SJCRH30 (cell line): ENCODE results near the gene KIAA0825. TPM values are rescaled to one million over a fixed set of nuclear protein-coding genes. Genes with fewer than 3 reads are reported as not detected.

Source experiments
- DNase-seq, 2 experiments: peaks; one replicate each; pipeline ENCODE4 v3.0.0-alpha.2; 2015 to 2020
- H3K27ac ChIP-seq: fragments of 250-450 bp; sonication (Bioruptor Pico); 2 replicates; pipeline ENCODE4 v1.5.1; 2020; ENCODE audit warnings: mild to moderate bottlenecking, moderate library complexity
- H3K27me3 ChIP-seq: fragments of 250-450 bp; sonication (Bioruptor Pico); 2 replicates; pipeline ENCODE4 v1.5.1; 2020; ENCODE audit warnings: mild to moderate bottlenecking, moderate library complexity
- H3K36me3 ChIP-seq: fragments of 250-450 bp; sonication (Bioruptor Pico); 2 replicates; pipeline ENCODE4 v1.5.1; 2020; ENCODE audit warnings: mild to moderate bottlenecking, moderate library complexity
- H3K4me1 ChIP-seq: fragments of 250-450 bp; sonication (Bioruptor Pico); 2 replicates; pipeline ENCODE4 v1.5.1; 2020; ENCODE audit warnings: mild to moderate bottlenecking, moderate library complexity
- H3K4me3 ChIP-seq: fragments of 250-450 bp; sonication (Bioruptor Pico); 2 replicates; pipeline ENCODE4 v1.5.1; 2020; ENCODE audit warnings: mild to moderate bottlenecking, moderate library complexity
- H3K9me3 ChIP-seq: fragments of 250-450 bp; sonication (Bioruptor Pico); replicated peaks from 2 replicates; pipeline ENCODE4 v1.5.1; 2020; ENCODE audit warnings: mild to moderate bottlenecking, moderate library complexity
- total RNA-seq: library from RNA; depleted of rRNA; stranded (reverse); fragments of >200 nt; shearing (Covaris generic); gene quantifications from 2 replicates; pipeline ENCODE4 v1.2.3, GENCODE V29; 2014

The KIAA0825 gene
- total RNA-seq, 1 experiment from 2014 or later: 3.1 TPM

GRCh38 chr5:94457788-94458187, 160.6 kb downstream of the KIAA0825 start:
- Histone ChIP-seq H3K36me3 (no peaks in the 10 kb centered on the region), H3K4me3 (no peak overlapping the region), H3K4me1 (peaks cover 37% of the 10 kb centered on the region), H3K27ac (no peak overlapping the region), H3K9me3 (no peaks in the 10 kb centered on the region), H3K27me3 (no peaks in the 10 kb centered on the region)
- no peak for DNase-seq

GRCh38 chr5:94445726-94446125, 172.7 kb downstream of the KIAA0825 start:
- Histone ChIP-seq H3K4me1 (no peaks in the 10 kb centered on the region), H3K9me3 (no peaks in the 10 kb centered on the region)

GRCh38 chr5:94442991-94443390, 175.4 kb downstream of the KIAA0825 start:
- Histone ChIP-seq H3K27me3 (no peaks in the 10 kb centered on the region), H3K27ac (no peak overlapping the region), H3K9me3 (no peaks in the 10 kb centered on the region), H3K4me3 (no peak overlapping the region), H3K36me3 (no peaks in the 10 kb centered on the region), H3K4me1 (no peaks in the 10 kb centered on the region)
- DNase-seq: no peak

More at GRCh38 chr5:94445726-94446125, 172.7 kb downstream of the KIAA0825 start:
- H3K36me3 ChIP-seq: no peaks in the 10 kb centered on the region
- H3K4me3 ChIP-seq: no peak overlapping the region
- no peaks in the 10 kb centered on the region for H3K27me3 ChIP-seq
- no peak for DNase-seq
- H3K27ac ChIP-seq: no peak overlapping the region

GRCh38 chr5:94442076-94442475, 176.3 kb downstream of the KIAA0825 start:
- DNase-seq: no peak
- Histone ChIP-seq H3K27ac (no peak overlapping the region), H3K4me1 (no peaks in the 10 kb centered on the region)

GRCh38 chr5:94440015-94440414, 178.4 kb downstream of the KIAA0825 start:
- H3K9me3 ChIP-seq: no peaks in the 10 kb centered on the region

More at GRCh38 chr5:94442076-94442475, 176.3 kb downstream of the KIAA0825 start:
- no peaks in the 10 kb centered on the region for H3K9me3 ChIP-seq
- no peak overlapping the region for H3K4me3 ChIP-seq
- H3K36me3 ChIP-seq: no peaks in the 10 kb centered on the region
- no peaks in the 10 kb centered on the region for H3K27me3 ChIP-seq

GRCh38 chr5:94433397-94434163, 184.8 kb downstream of the KIAA0825 start:
- H3K4me1 ChIP-seq: no peaks in the 10 kb centered on the region; the same call in 1 of the 2 replicates
- H3K4me3 ChIP-seq: no peak overlapping the region
- no peaks in the 10 kb centered on the region for H3K27me3 ChIP-seq
- H3K36me3 ChIP-seq: no peaks in the 10 kb centered on the region
- DNase-seq: no peak
- H3K27ac ChIP-seq: no peak overlapping the region
- peaks cover 2% of the 10 kb centered on the region; the same call in 1 of the 2 replicates for H3K9me3 ChIP-seq

More at GRCh38 chr5:94440015-94440414, 178.4 kb downstream of the KIAA0825 start:
- Histone ChIP-seq H3K27me3 (no peaks in the 10 kb centered on the region), H3K4me3 (no peak overlapping the region), H3K4me1 (no peaks in the 10 kb centered on the region), H3K36me3 (no peaks in the 10 kb centered on the region), H3K27ac (no peak overlapping the region)
- DNase-seq: no peak

GRCh38 chr5:94432499-94432898, 185.9 kb downstream of the KIAA0825 start:
- DNase-seq: peak; percentile 7 to 42
- H3K4me3 ChIP-seq: no peak overlapping the region

GRCh38 chr5:94431696-94432095, 186.7 kb downstream of the KIAA0825 start:
- no peak overlapping the region for H3K27ac ChIP-seq
- no peak for DNase-seq
- H3K4me3 ChIP-seq: no peak overlapping the region
- H3K4me1 ChIP-seq: no peaks in the 10 kb centered on the region; the same call in 1 of the 2 replicates
- H3K27me3 ChIP-seq: no peaks in the 10 kb centered on the region
- H3K9me3 ChIP-seq: peaks cover 2% of the 10 kb centered on the region; the same call in 1 of the 2 replicates
- H3K36me3 ChIP-seq: no peaks in the 10 kb centered on the region

More at GRCh38 chr5:94432499-94432898, 185.9 kb downstream of the KIAA0825 start:
- Histone ChIP-seq H3K36me3 (no peaks in the 10 kb centered on the region), H3K27me3 (no peaks in the 10 kb centered on the region), H3K27ac (no peak overlapping the region), H3K9me3 (peaks cover 2% of the 10 kb centered on the region; the same call in 1 of the 2 replicates), H3K4me1 (no peaks in the 10 kb centered on the region; the same call in 1 of the 2 replicates)

GRCh38 chr5:94429566-94429965, 188.8 kb downstream of the KIAA0825 start:
- Histone ChIP-seq H3K4me1 (no peaks in the 10 kb centered on the region; the same call in 1 of the 2 replicates), H3K27me3 (no peaks in the 10 kb centered on the region), H3K36me3 (no peaks in the 10 kb centered on the region), H3K4me3 (no peak overlapping the region), H3K27ac (no peak overlapping the region), H3K9me3 (peaks cover under 1% of the 10 kb centered on the region; the same call in 1 of the 2 replicates)
- DNase-seq: no peak

- Histone ChIP-seq H3K36me3 (no peaks in the 10 kb centered on the region), H3K4me1 (no peaks in the 10 kb centered on the region), H3K27ac (no peak overlapping the region), H3K27me3 (no peaks in the 10 kb centered on the region), H3K9me3 (no peaks in the 10 kb centered on the region; the same call in 1 of the 2 replicates), H3K4me3 (no peak overlapping the region)
- DNase-seq: no peak
These were observed 193.0 kb downstream of the KIAA0825 start for GRCh38 chr5:94425396-94425795.

- H3K4me1 ChIP-seq: no peaks in the 10 kb centered on the region
- H3K27me3 ChIP-seq: no peaks in the 10 kb centered on the region
- no peak overlapping the region for H3K27ac ChIP-seq
- H3K36me3 ChIP-seq: no peaks in the 10 kb centered on the region
- no peak overlapping the region for H3K4me3 ChIP-seq
- no peak for DNase-seq
- H3K9me3 ChIP-seq: no peaks in the 10 kb centered on the region
These were observed 195.0 kb downstream of the KIAA0825 start for GRCh38 chr5:94423411-94423810.

- Histone ChIP-seq H3K36me3 (no peaks in the 10 kb centered on the region), H3K4me3 (no peak overlapping the region), H3K9me3 (no peaks in the 10 kb centered on the region), H3K27me3 (no peaks in the 10 kb centered on the region), H3K4me1 (no peaks in the 10 kb centered on the region), H3K27ac (no peak overlapping the region)
- peak in 1 of 2 experiments; percentile 23 for DNase-seq
These were observed 195.6 kb downstream of the KIAA0825 start for GRCh38 chr5:94422812-94423211.

- Histone ChIP-seq H3K27ac (no peak overlapping the region), H3K4me3 (no peak overlapping the region), H3K4me1 (no peaks in the 10 kb centered on the region), H3K9me3 (no peaks in the 10 kb centered on the region), H3K27me3 (no peaks in the 10 kb centered on the region), H3K36me3 (no peaks in the 10 kb centered on the region)
- DNase-seq: no peak
These were observed 197.5 kb downstream of the KIAA0825 start for GRCh38 chr5:94420885-94421284.

- no peaks in the 10 kb centered on the region for H3K9me3 ChIP-seq
- H3K4me1 ChIP-seq: no peaks in the 10 kb centered on the region
- H3K27ac ChIP-seq: no peak overlapping the region
- H3K36me3 ChIP-seq: no peaks in the 10 kb centered on the region
- H3K27me3 ChIP-seq: no peaks in the 10 kb centered on the region
- no peak for DNase-seq
- H3K4me3 ChIP-seq: no peak overlapping the region
These were observed 202.6 kb downstream of the KIAA0825 start for GRCh38 chr5:94415798-94416197.

- Histone ChIP-seq H3K27ac (no peak overlapping the region), H3K9me3 (no peaks in the 10 kb centered on the region; the same call in 1 of the 2 replicates), H3K27me3 (no peaks in the 10 kb centered on the region), H3K4me3 (no peak overlapping the region), H3K4me1 (no peaks in the 10 kb centered on the region), H3K36me3 (no peaks in the 10 kb centered on the region)
- no peak for DNase-seq
These were observed 209.0 kb downstream of the KIAA0825 start for GRCh38 chr5:94409440-94409839.
